H1 (cell line): ENCODE results near the gene C9orf43.

Experiments
- RFX5 ChIP-seq: IDR thresholded peaks from 2 replicates; pipeline ENCODE4 v1.6.1; 2011; ENCODE audit warnings: low read depth, low read length, improper control_type of control experiment, borderline replicate concordance
- TF ChIP-seq, protein P1 (sequence below): IDR thresholded peaks from 2 replicates; pipeline ENCODE4 v1.6.1; 2011; ENCODE audit warnings: low read depth, mild to moderate bottlenecking, low read length; ENCODE audit not compliant: insufficient read depth

DNA sequence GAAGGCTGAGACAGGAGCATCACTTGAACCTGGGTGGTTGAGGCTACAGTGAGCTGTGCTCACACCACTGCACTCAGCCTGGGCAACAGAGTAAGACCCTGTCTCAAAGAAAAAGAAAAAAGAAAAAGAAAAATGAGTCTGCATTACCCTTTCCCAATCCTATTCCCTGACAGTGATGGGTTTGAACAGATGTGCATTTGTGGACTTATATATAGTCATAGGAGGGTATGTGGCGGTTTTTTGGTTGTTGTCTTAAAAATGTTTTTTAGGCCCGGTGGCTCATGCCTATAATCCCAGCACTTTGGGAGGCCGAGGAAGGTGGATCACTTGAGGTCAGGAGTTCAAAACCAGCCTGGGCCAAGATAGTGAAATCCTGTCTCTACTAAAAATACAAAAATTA is 47.2 kb upstream of the C9orf43 start:
- no peak for TF ChIP-seq RFX5
- TF ChIP-seq, protein P1, sequence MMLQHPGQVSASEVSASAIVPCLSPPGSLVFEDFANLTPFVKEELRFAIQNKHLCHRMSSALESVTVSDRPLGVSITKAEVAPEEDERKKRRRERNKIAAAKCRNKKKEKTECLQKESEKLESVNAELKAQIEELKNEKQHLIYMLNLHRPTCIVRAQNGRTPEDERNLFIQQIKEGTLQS = no peak
